Testis (tissue), 2 donors: ENCODE results near the gene CNKSR1.

Experiments used
- CTCF ChIP-seq, 3 experiments: fragments of 450-650 bp in 2 of 3; fragments of 200-600 bp in 1 of 3; sonication (generic) in 1 of 3; IDR thresholded peaks; one replicate each; pipeline ENCODE4 v1.5.1; 2016 to 2019; ENCODE audit warnings: antibody characterized with exemption in 3 of 3, mild to moderate bottlenecking in 2 of 3, moderate library complexity in 1 of 3
- POLR2A ChIP-seq: fragments of 450-650 bp; IDR thresholded peaks from one replicate; pipeline ENCODE4 v1.6.1; 2017; ENCODE audit warnings: antibody characterized with exemption, mild to moderate bottlenecking, moderate library complexity

- no peak for TF ChIP-seq CTCF (IDR thresholded peaks at IDR 0.05)
- no peak for TF ChIP-seq POLR2A
Measured at GRCh38 chr1:26164861-26165842, 12.1 kb upstream of the CNKSR1 start.
